ENCODE measurements around the gene ZBTB7B.

DNA sequence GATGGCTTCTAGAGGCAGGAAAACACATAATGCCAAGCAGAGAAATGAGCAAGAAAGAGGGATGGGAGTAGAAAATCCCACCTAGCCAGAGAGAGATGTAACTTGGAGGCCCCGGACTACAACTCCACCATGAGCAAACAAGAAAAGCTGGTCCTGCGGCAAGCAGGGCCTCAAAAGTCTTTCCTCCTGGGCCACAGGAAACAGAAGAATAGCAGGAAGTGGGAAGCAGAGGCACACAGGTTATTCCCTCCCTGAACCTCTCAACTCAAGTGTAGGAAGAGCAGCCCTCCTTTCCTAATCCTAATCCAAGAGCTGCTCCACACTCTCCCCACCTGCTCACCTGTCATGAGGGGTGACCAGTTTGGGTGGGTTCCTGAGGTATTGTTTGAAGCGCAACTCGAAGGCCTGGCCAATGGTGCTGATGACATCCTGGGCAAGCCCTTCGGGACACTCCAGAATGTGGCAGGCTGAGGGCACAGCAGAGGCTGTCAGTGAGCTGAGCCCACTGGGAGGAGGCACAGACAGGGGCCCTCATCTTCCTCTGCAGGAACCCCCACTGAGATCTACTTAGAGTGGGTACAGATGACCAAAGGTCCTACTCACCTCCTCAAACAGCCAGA lies 35.2 kb upstream of the ZBTB7B start:
- TF ChIP-seq, protein P1, sequence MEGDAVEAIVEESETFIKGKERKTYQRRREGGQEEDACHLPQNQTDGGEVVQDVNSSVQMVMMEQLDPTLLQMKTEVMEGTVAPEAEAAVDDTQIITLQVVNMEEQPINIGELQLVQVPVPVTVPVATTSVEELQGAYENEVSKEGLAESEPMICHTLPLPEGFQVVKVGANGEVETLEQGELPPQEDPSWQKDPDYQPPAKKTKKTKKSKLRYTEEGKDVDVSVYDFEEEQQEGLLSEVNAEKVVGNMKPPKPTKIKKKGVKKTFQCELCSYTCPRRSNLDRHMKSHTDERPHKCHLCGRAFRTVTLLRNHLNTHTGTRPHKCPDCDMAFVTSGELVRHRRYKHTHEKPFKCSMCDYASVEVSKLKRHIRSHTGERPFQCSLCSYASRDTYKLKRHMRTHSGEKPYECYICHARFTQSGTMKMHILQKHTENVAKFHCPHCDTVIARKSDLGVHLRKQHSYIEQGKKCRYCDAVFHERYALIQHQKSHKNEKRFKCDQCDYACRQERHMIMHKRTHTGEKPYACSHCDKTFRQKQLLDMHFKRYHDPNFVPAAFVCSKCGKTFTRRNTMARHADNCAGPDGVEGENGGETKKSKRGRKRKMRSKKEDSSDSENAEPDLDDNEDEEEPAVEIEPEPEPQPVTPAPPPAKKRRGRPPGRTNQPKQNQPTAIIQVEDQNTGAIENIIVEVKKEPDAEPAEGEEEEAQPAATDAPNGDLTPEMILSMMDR (conservative IDR thresholded peaks at IDR 0.05): no peak
- TF ChIP-seq EZH2 (IDR thresholded peaks at IDR 0.05; ENCODE audit: low read depth): no peak

Measured in PC-9 (cell line).